ENCODE data around the gene ARHGEF12. TPM values are rescaled to one million over a fixed set of nuclear protein-coding genes. Genes with fewer than 3 reads are reported as not detected.

ARHGEF12 gene
- total RNA-seq, 1 experiment from 2014 or later, result 15.4 TPM

GRCh38 chr11:120342226-120342625 is 6.0 kb downstream of the ARHGEF12 start:
- no peak overlapping the region for H3K9ac ChIP-seq (ENCODE audit: low read length)
- no peaks in the 10 kb centered on the region for H3K27me3 ChIP-seq (ENCODE audit: low read length)
- no peaks in the 10 kb centered on the region for H3K36me3 ChIP-seq (ENCODE audit: insufficient read depth, low read length)
- no peak overlapping the region for H3K27ac ChIP-seq (ENCODE audit: low read length)
- H3K9me2 ChIP-seq (replicated peaks; ENCODE audit: insufficient read depth, low read length), result no peaks in the 10 kb centered on the region
- no peak overlapping the region for H3K4me2 ChIP-seq (ENCODE audit: low read depth, low read length, poor library complexity, severe bottlenecking)
- no peaks in the 10 kb centered on the region for H3K9me3 ChIP-seq (ENCODE audit: low read length)
- H2AFZ ChIP-seq (ENCODE audit: low read length), result no peak overlapping the region
- no peak for DNase-seq
- H3K4me3 ChIP-seq (ENCODE audit: low read length), result no peak overlapping the region
- peaks cover 47% of the 10 kb centered on the region for H4K20me1 ChIP-seq (ENCODE audit: insufficient read depth, low read depth, low read length)
- H3K4me1 ChIP-seq (ENCODE audit: low read length), result peaks cover 37% of the 10 kb centered on the region
- peaks cover 45% of the 10 kb centered on the region for H3K79me2 ChIP-seq (ENCODE audit: low read length)

DNA sequence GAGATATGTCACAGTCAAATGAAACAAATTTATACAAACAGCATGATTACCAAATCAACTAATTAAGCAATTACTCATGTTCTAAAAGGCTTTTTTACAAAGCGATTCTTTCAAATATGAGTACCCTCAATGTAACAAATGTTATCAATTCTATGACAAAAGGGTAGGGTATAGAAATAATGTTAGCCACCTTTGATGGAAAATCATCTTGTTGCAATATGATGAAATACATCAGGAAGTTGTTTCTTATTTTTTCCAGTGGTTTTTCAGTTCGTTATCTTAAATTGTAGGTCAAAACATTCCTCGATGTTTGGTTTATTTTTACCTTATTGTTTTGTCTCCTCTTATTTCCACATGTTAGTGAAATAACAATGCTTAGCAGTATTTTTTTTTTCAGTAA is 6.5 kb downstream of the ARHGEF12 start:
- H3K79me2 ChIP-seq (ENCODE audit: low read length), result peaks cover 41% of the 10 kb centered on the region

GRCh38 chr11:120343429-120343828 is 7.2 kb downstream of the ARHGEF12 start:
- H3K4me3 ChIP-seq (ENCODE audit: low read length), result no peak overlapping the region
- DNase-seq, result no peak
- H3K27ac ChIP-seq (ENCODE audit: low read length), result no peak overlapping the region
- H3K9ac ChIP-seq (ENCODE audit: low read length), result no peak overlapping the region
- H2AFZ ChIP-seq (ENCODE audit: low read length), result no peak overlapping the region
- peaks cover 42% of the 10 kb centered on the region for H4K20me1 ChIP-seq (ENCODE audit: insufficient read depth, low read depth, low read length)
- peaks cover 35% of the 10 kb centered on the region for H3K79me2 ChIP-seq (ENCODE audit: low read length)
- peak overlapping the region; percentile 23 for H3K4me2 ChIP-seq (ENCODE audit: low read depth, low read length, poor library complexity, severe bottlenecking)
- no peaks in the 10 kb centered on the region for H3K9me2 ChIP-seq (replicated peaks; ENCODE audit: insufficient read depth, low read length)
- H3K36me3 ChIP-seq (ENCODE audit: insufficient read depth, low read length), result no peaks in the 10 kb centered on the region
- H3K4me1 ChIP-seq (ENCODE audit: low read length), result peaks cover 27% of the 10 kb centered on the region
- H3K27me3 ChIP-seq (ENCODE audit: low read length), result no peaks in the 10 kb centered on the region
- no peaks in the 10 kb centered on the region for H3K9me3 ChIP-seq (ENCODE audit: low read length)

More for the DNA sequence above, 6.5 kb downstream of the ARHGEF12 start:
- no peak overlapping the region for H3K4me3 ChIP-seq (ENCODE audit: low read length)
- DNase-seq, result no peak
- no peak overlapping the region for H3K27ac ChIP-seq (ENCODE audit: low read length)
- H3K27me3 ChIP-seq (ENCODE audit: low read length), result no peaks in the 10 kb centered on the region
- no peaks in the 10 kb centered on the region for H3K9me2 ChIP-seq (replicated peaks; ENCODE audit: insufficient read depth, low read length)
- H3K4me1 ChIP-seq (ENCODE audit: low read length), result peaks cover 34% of the 10 kb centered on the region
- no peak overlapping the region for H2AFZ ChIP-seq (ENCODE audit: low read length)
- H3K4me2 ChIP-seq (ENCODE audit: low read depth, low read length, poor library complexity, severe bottlenecking), result no peak overlapping the region
- H3K36me3 ChIP-seq (ENCODE audit: insufficient read depth, low read length), result no peaks in the 10 kb centered on the region
- H3K9me3 ChIP-seq (ENCODE audit: low read length), result no peaks in the 10 kb centered on the region
- H4K20me1 ChIP-seq (ENCODE audit: insufficient read depth, low read depth, low read length), result peaks cover 46% of the 10 kb centered on the region
- no peak overlapping the region for H3K9ac ChIP-seq (ENCODE audit: low read length)

DNA sequence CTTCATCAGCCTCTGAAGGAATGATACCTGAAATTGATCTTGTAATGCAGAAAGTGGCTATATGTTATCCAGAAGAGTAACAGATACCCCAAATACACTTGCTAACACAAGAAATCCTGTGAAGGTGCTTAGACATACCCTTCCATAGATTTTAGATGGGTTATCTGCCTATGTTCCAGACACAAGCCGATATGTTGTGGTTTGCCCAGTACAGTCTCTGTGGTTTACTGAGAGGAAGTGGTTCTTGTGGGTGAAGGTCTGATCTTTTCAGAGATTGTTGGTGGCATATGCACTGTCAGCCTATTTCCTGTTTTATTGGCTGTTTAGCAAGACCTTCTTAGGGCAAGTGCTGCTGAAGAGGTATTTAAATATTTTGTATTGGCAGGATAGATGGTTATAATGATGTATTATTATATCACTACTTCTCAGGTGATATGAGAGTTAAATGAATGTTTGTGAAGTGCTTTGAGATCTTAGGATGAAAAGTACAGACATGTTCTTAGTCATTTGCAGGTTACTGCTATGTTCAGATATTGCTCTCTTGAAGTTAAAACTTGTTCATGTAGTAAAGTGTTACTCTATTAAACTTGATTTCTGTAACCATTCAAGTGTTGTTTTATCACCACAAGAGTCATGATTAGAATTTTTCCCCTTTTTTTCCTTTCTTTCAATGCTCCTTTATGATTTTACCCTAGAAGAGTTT is 8.2 kb downstream of the ARHGEF12 start:
- peaks cover 32% of the 10 kb centered on the region for H3K79me2 ChIP-seq (ENCODE audit: low read length)
- peaks cover 27% of the 10 kb centered on the region for H3K4me1 ChIP-seq (ENCODE audit: low read length)
- no peaks in the 10 kb centered on the region for H3K9me2 ChIP-seq (replicated peaks; ENCODE audit: insufficient read depth, low read length)
- no peaks in the 10 kb centered on the region for H3K36me3 ChIP-seq (ENCODE audit: insufficient read depth, low read length)
- peaks cover 35% of the 10 kb centered on the region for H4K20me1 ChIP-seq (ENCODE audit: insufficient read depth, low read depth, low read length)
- H3K9ac ChIP-seq (ENCODE audit: low read length), result no peak overlapping the region
- H3K27me3 ChIP-seq (ENCODE audit: low read length), result no peaks in the 10 kb centered on the region
- no peak overlapping the region for H3K27ac ChIP-seq (ENCODE audit: low read length)
- H3K4me2 ChIP-seq (ENCODE audit: low read depth, low read length, poor library complexity, severe bottlenecking), result peak overlapping the region; percentile 13
- no peak overlapping the region for H2AFZ ChIP-seq (ENCODE audit: low read length)
- H3K9me3 ChIP-seq (ENCODE audit: low read length), result no peaks in the 10 kb centered on the region
- peak; percentile 59 for DNase-seq
- H3K4me3 ChIP-seq (ENCODE audit: low read length), result no peak overlapping the region

DNA sequence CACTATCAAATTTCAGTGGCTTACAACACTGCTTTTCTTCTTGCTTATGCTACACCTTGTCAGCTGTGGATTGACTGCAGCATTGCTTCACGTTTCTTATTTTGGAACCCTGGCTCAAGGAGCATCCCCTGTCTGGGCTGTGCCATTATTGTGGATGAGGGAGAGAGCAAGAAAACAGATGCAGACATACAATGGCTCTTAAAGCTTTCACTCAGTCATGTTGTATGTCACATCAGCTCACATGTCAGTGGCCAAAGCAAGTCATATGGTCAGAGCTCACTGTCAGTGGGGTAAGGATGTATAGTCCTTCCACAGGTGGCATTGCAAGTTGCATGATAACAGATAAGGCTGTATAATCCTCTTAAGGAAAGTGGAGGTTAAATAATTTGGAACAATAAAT is 10.0 kb downstream of the ARHGEF12 start:
- no peaks in the 10 kb centered on the region for H3K27me3 ChIP-seq (ENCODE audit: low read length)

DNA sequence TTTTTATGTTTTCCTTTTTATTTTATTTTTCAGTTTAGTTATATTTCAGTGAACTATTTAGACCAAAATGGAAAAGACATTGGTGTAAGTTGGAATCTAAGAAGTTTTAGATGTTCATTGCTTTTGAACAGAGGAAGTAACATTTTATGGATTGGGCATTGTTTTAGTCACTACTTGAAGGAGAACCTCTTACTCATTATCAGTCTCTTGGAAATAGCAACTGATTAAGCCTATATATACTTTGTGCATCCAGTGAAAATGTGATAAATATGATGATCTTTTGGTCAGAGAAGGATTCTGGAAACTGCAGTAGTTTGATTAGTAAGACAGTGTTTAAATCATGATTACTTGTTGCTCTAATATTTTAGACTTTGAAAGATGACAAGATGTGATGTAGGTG is 14.4 kb downstream of the ARHGEF12 start:
- no peak overlapping the region for H2AFZ ChIP-seq (ENCODE audit: low read length)
- no peaks in the 10 kb centered on the region for H3K9me2 ChIP-seq (replicated peaks; ENCODE audit: insufficient read depth, low read length)
- H3K4me1 ChIP-seq (ENCODE audit: low read length), result no peaks in the 10 kb centered on the region
- H3K4me3 ChIP-seq (ENCODE audit: low read length), result no peak overlapping the region
- DNase-seq, result no peak
- H3K4me2 ChIP-seq (ENCODE audit: low read depth, low read length, poor library complexity, severe bottlenecking), result no peak overlapping the region
- H3K27ac ChIP-seq (ENCODE audit: low read length), result no peak overlapping the region
- no peaks in the 10 kb centered on the region for H3K27me3 ChIP-seq (ENCODE audit: low read length)
- H3K36me3 ChIP-seq (ENCODE audit: insufficient read depth, low read length), result no peaks in the 10 kb centered on the region
- no peak overlapping the region for H3K9ac ChIP-seq (ENCODE audit: low read length)
- peaks cover 17% of the 10 kb centered on the region; the same call in 1 of the 2 replicates for H4K20me1 ChIP-seq (ENCODE audit: insufficient read depth, low read depth, low read length)
- peaks cover 7% of the 10 kb centered on the region; the same call in 1 of the 2 replicates for H3K79me2 ChIP-seq (ENCODE audit: low read length)
- H3K9me3 ChIP-seq (ENCODE audit: low read length), result no peaks in the 10 kb centered on the region

More for the DNA sequence above, 10.0 kb downstream of the ARHGEF12 start:
- H4K20me1 ChIP-seq (ENCODE audit: insufficient read depth, low read depth, low read length), result peaks cover 29% of the 10 kb centered on the region; the same call in 1 of the 2 replicates
- H3K9ac ChIP-seq (ENCODE audit: low read length), result no peak overlapping the region
- H3K4me1 ChIP-seq (ENCODE audit: low read length), result peaks cover 27% of the 10 kb centered on the region
- H3K27ac ChIP-seq (ENCODE audit: low read length), result no peak overlapping the region
- no peak overlapping the region for H3K4me2 ChIP-seq (ENCODE audit: low read depth, low read length, poor library complexity, severe bottlenecking)
- peaks cover 20% of the 10 kb centered on the region; the same call in 1 of the 2 replicates for H3K79me2 ChIP-seq (ENCODE audit: low read length)
- no peaks in the 10 kb centered on the region for H3K9me2 ChIP-seq (replicated peaks; ENCODE audit: insufficient read depth, low read length)
- H3K4me3 ChIP-seq (ENCODE audit: low read length), result no peak overlapping the region
- no peaks in the 10 kb centered on the region for H3K36me3 ChIP-seq (ENCODE audit: insufficient read depth, low read length)
- H3K9me3 ChIP-seq (ENCODE audit: low read length), result no peaks in the 10 kb centered on the region
- H2AFZ ChIP-seq (ENCODE audit: low read length), result no peak overlapping the region
- no peak for DNase-seq

DNA sequence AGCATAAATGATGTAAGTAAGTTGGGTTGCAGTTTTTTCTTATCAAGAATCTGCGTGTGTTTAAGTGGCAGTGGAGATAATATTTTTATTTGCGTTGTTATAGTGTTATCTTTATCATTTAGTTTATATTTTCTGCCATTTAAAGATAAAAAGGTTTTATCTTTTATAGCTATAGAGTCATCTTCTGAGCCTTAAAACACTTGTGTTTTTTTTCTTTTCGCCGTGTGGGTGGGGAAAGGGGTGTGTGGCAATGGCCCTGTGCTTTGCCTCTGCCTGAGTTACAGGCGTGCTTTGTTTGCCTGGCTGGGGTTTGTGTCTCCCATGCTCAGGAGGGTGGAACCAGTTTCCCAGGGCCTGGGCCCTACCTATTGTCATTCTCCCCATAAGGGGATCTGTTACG is 16.2 kb downstream of the ARHGEF12 start:
- Histone ChIP-seq H3K4me2 (ENCODE audit: low read depth, low read length, poor library complexity, severe bottlenecking) (no peak overlapping the region), H3K4me1 (ENCODE audit: low read length) (no peaks in the 10 kb centered on the region), H4K20me1 (ENCODE audit: insufficient read depth, low read depth, low read length) (peaks cover 11% of the 10 kb centered on the region; the same call in 1 of the 2 replicates), H3K27me3 (ENCODE audit: low read length) (no peaks in the 10 kb centered on the region), H3K36me3 (ENCODE audit: insufficient read depth, low read length) (no peaks in the 10 kb centered on the region), H3K9me3 (ENCODE audit: low read length) (no peaks in the 10 kb centered on the region), H2AFZ (ENCODE audit: low read length) (no peak overlapping the region), H3K79me2 (ENCODE audit: low read length) (no peaks in the 10 kb centered on the region), H3K4me3 (ENCODE audit: low read length) (no peak overlapping the region), H3K9me2 (replicated peaks; ENCODE audit: insufficient read depth, low read length) (no peaks in the 10 kb centered on the region), H3K9ac (ENCODE audit: low read length) (no peak overlapping the region), H3K27ac (ENCODE audit: low read length) (no peak overlapping the region)
- DNase-seq, result no peak

DNA sequence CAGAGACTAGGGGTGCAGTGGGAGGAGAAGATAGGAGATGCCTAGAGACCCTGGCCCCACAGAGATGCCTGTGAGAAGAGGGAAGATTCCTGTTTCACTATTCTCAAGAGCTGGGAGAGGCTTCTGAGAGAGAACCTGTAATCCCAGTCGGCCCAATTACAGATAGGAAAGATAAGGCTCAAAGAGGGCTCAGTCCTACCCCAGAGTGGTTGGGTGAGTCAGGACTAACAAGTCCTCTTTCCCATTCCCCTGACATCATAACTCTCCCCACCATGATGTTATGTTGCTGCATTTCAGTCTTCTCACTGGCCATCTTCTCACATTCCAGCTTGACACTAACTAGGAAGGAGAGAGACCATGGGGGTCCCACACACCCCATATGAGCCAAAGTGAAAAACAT is 17.9 kb downstream of the ARHGEF12 start:
- H3K4me1 ChIP-seq (ENCODE audit: low read length), result no peaks in the 10 kb centered on the region
- H3K4me2 ChIP-seq (ENCODE audit: low read depth, low read length, poor library complexity, severe bottlenecking), result no peak overlapping the region
- no peaks in the 10 kb centered on the region for H3K36me3 ChIP-seq (ENCODE audit: insufficient read depth, low read length)
- H4K20me1 ChIP-seq (ENCODE audit: insufficient read depth, low read depth, low read length), result peaks cover 8% of the 10 kb centered on the region; the same call in 1 of the 2 replicates
- no peaks in the 10 kb centered on the region for H3K9me2 ChIP-seq (replicated peaks; ENCODE audit: insufficient read depth, low read length)
- H3K27ac ChIP-seq (ENCODE audit: low read length), result no peak overlapping the region
- DNase-seq, result no peak
- H3K9me3 ChIP-seq (ENCODE audit: low read length), result no peaks in the 10 kb centered on the region
- no peak overlapping the region for H2AFZ ChIP-seq (ENCODE audit: low read length)
- no peaks in the 10 kb centered on the region for H3K27me3 ChIP-seq (ENCODE audit: low read length)
- H3K79me2 ChIP-seq (ENCODE audit: low read length), result no peaks in the 10 kb centered on the region
- no peak overlapping the region for H3K4me3 ChIP-seq (ENCODE audit: low read length)
- no peak overlapping the region for H3K9ac ChIP-seq (ENCODE audit: low read length)
